Measurements from ENCODE around the gene FHOD1. TPM values are rescaled to one million over a fixed set of nuclear protein-coding genes. Genes with fewer than 3 reads are reported as not detected.

The FHOD1 gene
- total and polyA plus RNA-seq, 9 of the 15 experiments (the other 6 are each of a cell fraction or from before 2014, with no cell fraction given), result 18.7 to 126 (median 32.3) TPM

DNA sequence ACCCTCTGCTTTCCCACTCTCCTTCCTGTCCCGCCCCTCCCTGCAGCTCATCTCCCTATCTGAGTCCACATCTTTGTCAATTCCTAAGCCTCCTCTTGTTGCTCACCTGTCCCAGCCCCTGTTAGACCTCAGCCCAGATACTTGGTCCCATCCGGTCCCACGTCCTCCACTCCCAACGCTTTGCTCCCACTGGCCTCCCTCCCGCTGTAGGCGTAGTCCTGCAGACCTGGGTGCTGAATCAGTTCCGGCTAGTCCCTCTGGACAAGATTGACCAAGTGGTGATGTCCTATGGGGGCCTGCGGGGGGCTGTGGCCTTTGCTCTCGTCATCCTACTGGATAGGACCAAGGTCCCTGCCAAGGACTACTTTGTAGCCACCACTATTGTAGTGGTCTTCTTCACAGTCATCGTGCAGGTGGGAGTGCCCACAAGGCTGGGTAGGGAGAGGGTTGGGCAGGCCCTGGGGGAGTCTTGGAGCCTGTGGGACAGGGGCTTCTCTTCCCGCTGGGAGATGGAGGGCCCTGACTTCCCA, 9.5 kb upstream of the FHOD1 start (continued):
- TF ChIP-seq, protein P1, sequence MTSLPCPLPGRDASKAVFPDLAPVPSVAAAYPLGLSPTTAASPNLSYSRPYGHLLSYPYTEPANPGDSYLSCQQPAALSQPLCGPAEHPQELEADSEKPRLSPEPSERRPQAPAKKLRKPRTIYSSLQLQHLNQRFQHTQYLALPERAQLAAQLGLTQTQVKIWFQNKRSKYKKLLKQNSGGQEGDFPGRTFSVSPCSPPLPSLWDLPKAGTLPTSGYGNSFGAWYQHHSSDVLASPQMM (CRISPR knock-in tag; IDR thresholded peaks at IDR 0.05), result no peak
- no peak for TF ChIP-seq NFATC3 (IDR thresholded peaks at IDR 0.05)
- TF ChIP-seq KDM1A (IDR thresholded peaks at IDR 0.05), result no peak
- TF ChIP-seq IRF2 (CRISPR knock-in tag; IDR thresholded peaks at IDR 0.05), result no peak
- no peak for TF ChIP-seq GATAD2B (IDR thresholded peaks at IDR 0.05; ENCODE audit: borderline replicate concordance)
- TF ChIP-seq, protein P2, sequence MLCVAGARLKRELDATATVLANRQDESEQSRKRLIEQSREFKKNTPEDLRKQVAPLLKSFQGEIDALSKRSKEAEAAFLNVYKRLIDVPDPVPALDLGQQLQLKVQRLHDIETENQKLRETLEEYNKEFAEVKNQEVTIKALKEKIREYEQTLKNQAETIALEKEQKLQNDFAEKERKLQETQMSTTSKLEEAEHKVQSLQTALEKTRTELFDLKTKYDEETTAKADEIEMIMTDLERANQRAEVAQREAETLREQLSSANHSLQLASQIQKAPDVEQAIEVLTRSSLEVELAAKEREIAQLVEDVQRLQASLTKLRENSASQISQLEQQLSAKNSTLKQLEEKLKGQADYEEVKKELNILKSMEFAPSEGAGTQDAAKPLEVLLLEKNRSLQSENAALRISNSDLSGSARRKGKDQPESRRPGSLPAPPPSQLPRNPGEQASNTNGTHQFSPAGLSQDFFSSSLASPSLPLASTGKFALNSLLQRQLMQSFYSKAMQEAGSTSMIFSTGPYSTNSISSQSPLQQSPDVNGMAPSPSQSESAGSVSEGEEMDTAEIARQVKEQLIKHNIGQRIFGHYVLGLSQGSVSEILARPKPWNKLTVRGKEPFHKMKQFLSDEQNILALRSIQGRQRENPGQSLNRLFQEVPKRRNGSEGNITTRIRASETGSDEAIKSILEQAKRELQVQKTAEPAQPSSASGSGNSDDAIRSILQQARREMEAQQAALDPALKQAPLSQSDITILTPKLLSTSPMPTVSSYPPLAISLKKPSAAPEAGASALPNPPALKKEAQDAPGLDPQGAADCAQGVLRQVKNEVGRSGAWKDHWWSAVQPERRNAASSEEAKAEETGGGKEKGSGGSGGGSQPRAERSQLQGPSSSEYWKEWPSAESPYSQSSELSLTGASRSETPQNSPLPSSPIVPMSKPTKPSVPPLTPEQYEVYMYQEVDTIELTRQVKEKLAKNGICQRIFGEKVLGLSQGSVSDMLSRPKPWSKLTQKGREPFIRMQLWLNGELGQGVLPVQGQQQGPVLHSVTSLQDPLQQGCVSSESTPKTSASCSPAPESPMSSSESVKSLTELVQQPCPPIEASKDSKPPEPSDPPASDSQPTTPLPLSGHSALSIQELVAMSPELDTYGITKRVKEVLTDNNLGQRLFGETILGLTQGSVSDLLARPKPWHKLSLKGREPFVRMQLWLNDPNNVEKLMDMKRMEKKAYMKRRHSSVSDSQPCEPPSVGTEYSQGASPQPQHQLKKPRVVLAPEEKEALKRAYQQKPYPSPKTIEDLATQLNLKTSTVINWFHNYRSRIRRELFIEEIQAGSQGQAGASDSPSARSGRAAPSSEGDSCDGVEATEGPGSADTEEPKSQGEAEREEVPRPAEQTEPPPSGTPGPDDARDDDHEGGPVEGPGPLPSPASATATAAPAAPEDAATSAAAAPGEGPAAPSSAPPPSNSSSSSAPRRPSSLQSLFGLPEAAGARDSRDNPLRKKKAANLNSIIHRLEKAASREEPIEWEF (CRISPR knock-in tag; IDR thresholded peaks at IDR 0.05), result no peak
- no peak for TF ChIP-seq CTBP1 (IDR thresholded peaks at IDR 0.05; ENCODE audit: borderline replicate concordance)

Data from K562 (cell line).